NCI-H748 treated with DMSO at 0.1 percent for 48 hours (cell line): ENCODE measurements around the gene PYGM.

Source experiments
- DNase-seq: peaks from one replicate; lab custom pipeline; 2025; lab: John Stamatoyannopoulos, UW

Gene PYGM

GRCh38 chr11:64734811-64735724, 24.7 kb downstream of the PYGM start:
- DNase-seq: no peak

- no peak for DNase-seq
Measured at GRCh38 chr11:64731601-64732000, 28.2 kb downstream of the PYGM start.

GRCh38 chr11:64729851-64730382, 29.9 kb downstream of the PYGM start:
- no peak for DNase-seq

- no peak for DNase-seq
Measured at GRCh38 chr11:64728757-64729365, 30.9 kb downstream of the PYGM start.

- DNase-seq: no peak
Measured at GRCh38 chr11:64726867-64727530, 32.8 kb downstream of the PYGM start.

GRCh38 chr11:64726211-64726641, 33.5 kb downstream of the PYGM start:
- no peak for DNase-seq

- DNase-seq: no peak
Measured at GRCh38 chr11:64724863-64725532, 34.8 kb downstream of the PYGM start.

- DNase-seq: no peak
Measured at GRCh38 chr11:64723907-64724862, 35.6 kb downstream of the PYGM start.

GRCh38 chr11:64723117-64723906, 36.5 kb downstream of the PYGM start, which contains the start of gene NRXN2:
Gene NRXN2, minus strand, starts transcription at chr11:64723197. Its CDS starts 9,498 bp downstream, at chr11:64713699.
- DNase-seq: peak; percentile 65

GRCh38 chr11:64722141-64723065, 37.4 kb downstream of the PYGM start:
- DNase-seq: no peak

GRCh38 chr11:64721359-64721699, 38.4 kb downstream of the PYGM start:
- DNase-seq: no peak

- DNase-seq: no peak
Measured at GRCh38 chr11:64720640-64721358, 39.0 kb downstream of the PYGM start.

- no peak for DNase-seq
Measured at GRCh38 chr11:64720167-64720566, 39.6 kb downstream of the PYGM start.

- DNase-seq: no peak
Measured at GRCh38 chr11:64719406-64719805, 40.4 kb downstream of the PYGM start.

- DNase-seq: no peak
Measured at GRCh38 chr11:64718780-64719124, 41.0 kb downstream of the PYGM start.

- no peak for DNase-seq
Measured at GRCh38 chr11:64718084-64718779, 41.5 kb downstream of the PYGM start.

- no peak for DNase-seq
Measured at GRCh38 chr11:64717268-64717578, 42.6 kb downstream of the PYGM start.
